GM10248 (cell line): ENCODE data around the gene FBXL13.

Experiments
- CTCF ChIA-PET: fragments of 300-600 bp; sonication (Branson Sonifier 250); formaldehyde crosslinking; extraction: SDS; loops from one replicate; lab custom pipeline; 2021; ENCODE audit warnings: antibody characterized with exemption; lab: Yijun Ruan, JAX
- POLR2A ChIA-PET: fragments of 350-650 bp; sonication (Branson Sonifier 250); formaldehyde crosslinking; extraction: SDS; loops from one replicate; lab custom pipeline; 2020; ENCODE audit warnings: antibody characterized with exemption; lab: Yijun Ruan, JAX
- DNase-seq: peaks from one replicate; pipeline ENCODE4 v3.0.0; 2012; ENCODE audit errors: extremely low spot score
- CTCF ChIP-seq: IDR thresholded peaks from 2 replicates; pipeline ENCODE4 v1.5.1; 2012; ENCODE audit warnings: mild to moderate bottlenecking, low read depth; ENCODE audit errors: extremely low read depth, missing control alignments, control extremely low read depth

The FBXL13 gene

GRCh38 chr7:103074519-103075336 lies at the start of gene FBXL13, which contains the start of gene ARMC10:
Gene FBXL13, minus strand, starts transcription at chr7:103074796.
Gene ARMC10, plus strand, starts transcription at chr7:103075140. Its CDS starts 133 bp downstream, at chr7:103075273.
- CTCF ChIA-PET = interaction anchor here (0.9 to 6.6 kb wide), 8 partner anchors 9 to 76 kb away, joined by 3 to 62 read pairs (median 8); no protein-coding TSS in a partner anchor
- POLR2A ChIA-PET = interaction anchor here (0.6 to 1.1 kb wide), 2 partner anchors 10 to 1866 kb away, joined by 3 read pairs; no protein-coding TSS in a partner anchor
- TF ChIP-seq CTCF = no peak
- peak; percentile 93 for DNase-seq

GRCh38 chr7:103123529-103123928 lies 48.9 kb upstream of the FBXL13 start:
- ChIA-PET CTCF (interaction anchor here (1.2 kb wide), 1 partner anchor 18 kb away, joined by 3 read pairs; no protein-coding TSS in a partner anchor), POLR2A (no interaction called here)

GRCh38 chr7:103121641-103122040 lies 47.0 kb upstream of the FBXL13 start:
- TF ChIP-seq CTCF = no peak
- ChIA-PET POLR2A (no interaction called here), CTCF (interaction anchor here (2.2 kb wide), 1 partner anchor 9 kb away, joined by 11 read pairs; no protein-coding TSS in a partner anchor)
- DNase-seq = no peak

More at GRCh38 chr7:103123529-103123928, 48.9 kb upstream of the FBXL13 start:
- no peak for TF ChIP-seq CTCF
- no peak for DNase-seq

GRCh38 chr7:103120362-103120761 lies 45.8 kb upstream of the FBXL13 start:
- TF ChIP-seq CTCF = no peak
- DNase-seq = no peak
- POLR2A ChIA-PET = no interaction called here
- CTCF ChIA-PET = interaction anchor here (1.4 to 2.2 kb wide), 2 partner anchors 9 to 10 kb away, joined by 4 to 11 read pairs; no protein-coding TSS in a partner anchor

GRCh38 chr7:103119791-103120291 lies 45.2 kb upstream of the FBXL13 start:
- ChIA-PET CTCF (interaction anchor here (1.4 to 2.2 kb wide), 2 partner anchors 9 to 11 kb away, joined by 4 to 11 read pairs; no protein-coding TSS in a partner anchor), POLR2A (no interaction called here)
- DNase-seq = no peak
- no peak for TF ChIP-seq CTCF

- POLR2A ChIA-PET = no interaction called here
- DNase-seq = no peak
- TF ChIP-seq CTCF = no peak
- CTCF ChIA-PET = no interaction called here
Measured at GRCh38 chr7:103117465-103117864, 42.9 kb upstream of the FBXL13 start.
